NB4 (cell line): ENCODE measurements around the gene NMNAT1.

Experiments
- POLR2A ChIP-seq: IDR thresholded peaks from 2 replicates; pipeline ENCODE4 v1.6.1; 2011; ENCODE audit warnings: mild to moderate bottlenecking; ENCODE audit not compliant: insufficient read length; ENCODE audit errors: extremely low read depth
- TF ChIP-seq, protein P1 (sequence below): IDR thresholded peaks from one replicate; pipeline ENCODE4 v1.5.1; 2012; ENCODE audit warnings: low read depth, low read length
- TF ChIP-seq, protein P2 (sequence below): IDR thresholded peaks from 2 replicates; pipeline ENCODE4 v1.6.1; 2011; ENCODE audit warnings: low read depth, low read length

DNA sequence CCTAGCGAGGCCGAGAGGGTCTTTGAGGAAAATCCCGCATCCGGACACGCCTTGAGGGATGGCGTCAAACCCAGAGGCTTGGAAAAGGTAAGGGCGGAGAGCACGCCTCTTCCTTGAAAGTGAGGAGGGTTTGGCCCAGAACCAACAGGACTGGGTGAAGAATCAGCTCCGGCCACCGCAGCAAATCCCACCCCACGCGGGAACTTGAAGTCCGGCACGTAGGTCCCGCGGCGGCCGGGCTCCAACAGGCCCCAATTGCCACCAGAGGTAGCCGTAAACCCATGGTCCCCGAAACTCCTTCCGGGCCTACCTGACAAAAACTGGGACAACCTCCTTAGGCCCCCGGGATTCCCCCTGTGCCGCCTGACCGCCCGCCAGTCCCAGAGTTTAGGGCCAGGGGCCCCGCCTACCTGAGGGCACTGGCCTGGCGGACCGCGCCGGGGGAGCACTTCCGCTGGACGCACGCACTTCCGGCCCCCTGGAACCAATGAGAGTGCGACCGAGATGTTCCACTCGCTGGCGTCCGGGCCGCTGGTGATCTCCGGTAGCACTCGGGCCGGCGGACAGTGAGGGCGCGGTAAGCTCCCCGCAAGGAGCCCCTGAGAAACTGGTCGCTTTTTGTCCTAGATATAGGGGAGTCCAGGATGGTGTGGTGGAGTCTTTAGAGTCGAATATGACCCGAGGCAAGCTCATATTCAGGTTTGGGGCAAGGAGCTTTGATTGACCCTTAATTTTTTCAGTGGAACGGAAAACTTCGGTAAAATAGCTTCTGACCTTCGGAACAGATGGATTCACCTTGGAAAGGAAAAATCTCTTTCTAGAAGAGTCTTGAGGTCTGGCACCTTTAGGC lies at the start of gene NMNAT1, which contains the start of gene LZIC:
- TF ChIP-seq, protein P1, sequence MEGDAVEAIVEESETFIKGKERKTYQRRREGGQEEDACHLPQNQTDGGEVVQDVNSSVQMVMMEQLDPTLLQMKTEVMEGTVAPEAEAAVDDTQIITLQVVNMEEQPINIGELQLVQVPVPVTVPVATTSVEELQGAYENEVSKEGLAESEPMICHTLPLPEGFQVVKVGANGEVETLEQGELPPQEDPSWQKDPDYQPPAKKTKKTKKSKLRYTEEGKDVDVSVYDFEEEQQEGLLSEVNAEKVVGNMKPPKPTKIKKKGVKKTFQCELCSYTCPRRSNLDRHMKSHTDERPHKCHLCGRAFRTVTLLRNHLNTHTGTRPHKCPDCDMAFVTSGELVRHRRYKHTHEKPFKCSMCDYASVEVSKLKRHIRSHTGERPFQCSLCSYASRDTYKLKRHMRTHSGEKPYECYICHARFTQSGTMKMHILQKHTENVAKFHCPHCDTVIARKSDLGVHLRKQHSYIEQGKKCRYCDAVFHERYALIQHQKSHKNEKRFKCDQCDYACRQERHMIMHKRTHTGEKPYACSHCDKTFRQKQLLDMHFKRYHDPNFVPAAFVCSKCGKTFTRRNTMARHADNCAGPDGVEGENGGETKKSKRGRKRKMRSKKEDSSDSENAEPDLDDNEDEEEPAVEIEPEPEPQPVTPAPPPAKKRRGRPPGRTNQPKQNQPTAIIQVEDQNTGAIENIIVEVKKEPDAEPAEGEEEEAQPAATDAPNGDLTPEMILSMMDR, result no peak
- peak; percentile 84 for TF ChIP-seq POLR2A
- TF ChIP-seq, protein P2, sequence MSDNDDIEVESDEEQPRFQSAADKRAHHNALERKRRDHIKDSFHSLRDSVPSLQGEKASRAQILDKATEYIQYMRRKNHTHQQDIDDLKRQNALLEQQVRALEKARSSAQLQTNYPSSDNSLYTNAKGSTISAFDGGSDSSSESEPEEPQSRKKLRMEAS, result peak; percentile 36; the same call in 1 of the 2 replicates
